HL-60 (cell line): ENCODE results near the gene FTCD.

ENCODE experiments used
- GABPA ChIP-seq: IDR thresholded peaks from 2 replicates; pipeline ENCODE4 v1.6.1; 2012; ENCODE audit warnings: low read depth
- POLR2AphosphoS5 ChIP-seq: IDR thresholded peaks from 2 replicates; pipeline ENCODE4 v1.6.1; 2012; ENCODE audit warnings: low read depth
- TF ChIP-seq, protein P1 (sequence below): IDR thresholded peaks from one replicate; pipeline ENCODE4 v1.5.1; 2011; ENCODE audit warnings: low read length, control low read depth, inconsistent platforms; ENCODE audit not compliant: insufficient read depth

DNA sequence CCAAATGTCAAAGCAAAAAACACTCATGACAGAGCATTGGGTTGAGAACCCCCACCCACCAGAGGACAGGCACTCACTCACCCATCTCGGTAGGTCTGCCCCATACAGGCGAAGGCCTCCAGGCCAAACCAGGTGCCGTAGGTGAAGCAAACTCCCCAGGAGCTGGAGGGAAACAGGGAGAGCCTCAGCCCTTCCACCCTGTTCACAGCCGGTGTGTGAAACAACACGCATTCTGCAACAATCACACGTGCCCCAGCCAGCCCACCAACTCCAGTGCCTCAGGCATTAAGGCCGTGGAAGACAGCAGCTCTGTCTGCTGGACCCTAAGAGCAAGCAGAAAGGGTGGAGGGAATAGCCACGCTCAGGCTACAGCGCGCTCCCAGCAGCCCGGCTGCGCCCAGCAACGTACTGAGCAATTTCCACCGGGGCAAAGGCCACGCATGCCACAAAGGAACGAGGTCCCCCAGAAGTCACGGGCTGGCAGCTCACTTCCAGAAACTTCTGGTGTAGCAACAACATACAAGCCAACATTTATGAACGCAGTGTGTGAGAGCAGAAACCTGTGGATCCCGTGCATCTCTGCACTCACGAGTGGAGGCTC is 40.3 kb upstream of the FTCD start:
- TF ChIP-seq, protein P1, sequence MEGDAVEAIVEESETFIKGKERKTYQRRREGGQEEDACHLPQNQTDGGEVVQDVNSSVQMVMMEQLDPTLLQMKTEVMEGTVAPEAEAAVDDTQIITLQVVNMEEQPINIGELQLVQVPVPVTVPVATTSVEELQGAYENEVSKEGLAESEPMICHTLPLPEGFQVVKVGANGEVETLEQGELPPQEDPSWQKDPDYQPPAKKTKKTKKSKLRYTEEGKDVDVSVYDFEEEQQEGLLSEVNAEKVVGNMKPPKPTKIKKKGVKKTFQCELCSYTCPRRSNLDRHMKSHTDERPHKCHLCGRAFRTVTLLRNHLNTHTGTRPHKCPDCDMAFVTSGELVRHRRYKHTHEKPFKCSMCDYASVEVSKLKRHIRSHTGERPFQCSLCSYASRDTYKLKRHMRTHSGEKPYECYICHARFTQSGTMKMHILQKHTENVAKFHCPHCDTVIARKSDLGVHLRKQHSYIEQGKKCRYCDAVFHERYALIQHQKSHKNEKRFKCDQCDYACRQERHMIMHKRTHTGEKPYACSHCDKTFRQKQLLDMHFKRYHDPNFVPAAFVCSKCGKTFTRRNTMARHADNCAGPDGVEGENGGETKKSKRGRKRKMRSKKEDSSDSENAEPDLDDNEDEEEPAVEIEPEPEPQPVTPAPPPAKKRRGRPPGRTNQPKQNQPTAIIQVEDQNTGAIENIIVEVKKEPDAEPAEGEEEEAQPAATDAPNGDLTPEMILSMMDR = no peak
- TF ChIP-seq POLR2AphosphoS5 (no peak), GABPA (no peak)
